ENCODE measurements around the gene ST3GAL2. TPM values are rescaled to one million over a fixed set of nuclear protein-coding genes. Genes with fewer than 3 reads are reported as not detected.
"Not testable (repeated sequence)": the region's sequence is repeated elsewhere in the genome, so short reads cannot be mapped to it uniquely, and the experiment has no call there.

The ST3GAL2 gene
- total RNA-seq, 1 experiment from 2014 or later: 13.6 TPM

DNA sequence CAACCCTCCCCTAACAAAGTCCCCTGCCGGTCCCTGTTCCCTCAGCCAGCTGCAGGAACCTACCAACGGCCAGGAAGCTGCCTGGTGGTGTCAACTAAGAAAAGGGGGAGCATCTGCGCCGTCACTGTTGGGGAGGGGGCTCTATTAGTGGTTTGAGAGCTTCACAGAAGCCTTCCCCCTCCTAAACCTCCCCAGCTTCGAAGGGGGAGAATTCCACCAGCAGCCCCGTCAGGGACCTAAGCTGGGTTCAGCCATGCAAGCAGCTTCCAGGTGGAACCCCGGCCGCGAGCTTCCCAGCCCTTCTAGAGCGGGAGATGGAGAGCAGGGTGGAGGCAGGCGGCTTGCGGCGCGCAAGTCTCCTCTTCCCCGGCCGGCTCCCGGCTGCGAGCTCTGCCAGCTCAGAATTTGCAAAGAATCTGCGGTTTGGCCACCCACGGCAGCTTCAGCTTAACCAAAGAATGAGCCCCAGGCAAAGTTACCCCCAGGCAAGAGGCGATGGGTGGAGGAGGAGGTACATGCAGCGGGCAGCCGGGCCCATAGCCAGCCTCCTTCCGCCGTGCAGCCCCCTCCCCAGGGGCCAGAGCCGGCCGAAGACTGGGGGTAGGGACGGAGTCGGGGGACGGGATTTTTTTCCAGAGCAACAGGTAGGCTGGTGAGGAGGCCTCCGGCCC is 58.5 kb downstream of the ST3GAL2 start:
- no peaks in the 10 kb centered on the region for H3K27me3 ChIP-seq
- DNase-seq: peak; percentile 86 to 89
- peak overlapping the region; percentile 80 for H3K27ac ChIP-seq
- H3K9me3 ChIP-seq (replicated peaks): no peaks in the 10 kb centered on the region
- peak overlapping the region; percentile 70 for H3K4me3 ChIP-seq
- H3K36me3 ChIP-seq: no peaks in the 10 kb centered on the region
- no peaks in the 10 kb centered on the region for H3K4me1 ChIP-seq

- no peak overlapping the region for H3K4me3 ChIP-seq
- H3K27me3 ChIP-seq: no peaks in the 10 kb centered on the region
- H3K27ac ChIP-seq: no peak overlapping the region
- H3K9me3 ChIP-seq (replicated peaks): no peaks in the 10 kb centered on the region
- DNase-seq: no peak
- no peaks in the 10 kb centered on the region for H3K36me3 ChIP-seq
- no peaks in the 10 kb centered on the region for H3K4me1 ChIP-seq
Measured at GRCh38 chr16:70378869-70379493, 59.9 kb downstream of the ST3GAL2 start.

DNA sequence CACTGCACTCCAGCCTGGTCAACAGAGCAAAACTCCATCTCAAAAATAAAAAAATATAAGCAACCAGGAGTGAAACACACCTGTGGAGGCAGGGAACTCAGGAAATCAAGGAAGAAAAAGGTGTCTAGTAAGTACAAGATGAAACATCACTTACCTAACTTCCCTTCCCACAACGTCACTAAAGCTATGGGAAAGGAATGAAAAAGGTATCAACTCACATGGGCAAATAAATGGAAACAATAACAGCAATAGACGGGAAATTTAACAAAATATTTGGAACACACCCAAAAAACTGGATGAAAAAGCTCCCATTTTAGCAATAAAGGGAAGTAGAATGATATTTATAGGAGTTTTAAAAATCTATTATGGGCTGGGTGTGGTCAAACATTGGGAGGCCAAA is 61.1 kb downstream of the ST3GAL2 start:
- no peak overlapping the region for H3K4me3 ChIP-seq

GRCh38 chr16:70375636-70376611 is 63.0 kb downstream of the ST3GAL2 start:
- Histone ChIP-seq H3K27ac (no peak overlapping the region), H3K36me3 (peaks cover 9% of the 10 kb centered on the region), H3K4me1 (no peaks in the 10 kb centered on the region), H3K27me3 (no peaks in the 10 kb centered on the region), H3K9me3 (replicated peaks) (no peaks in the 10 kb centered on the region), H3K4me3 (no peak overlapping the region)
- no peak for DNase-seq

More for the DNA sequence above, 61.1 kb downstream of the ST3GAL2 start:
- peaks cover 5% of the 10 kb centered on the region for H3K36me3 ChIP-seq
- H3K9me3 ChIP-seq (replicated peaks): no peaks in the 10 kb centered on the region
- no peak overlapping the region for H3K27ac ChIP-seq
- no peaks in the 10 kb centered on the region for H3K4me1 ChIP-seq
- no peaks in the 10 kb centered on the region for H3K27me3 ChIP-seq
- DNase-seq: no peak

DNA sequence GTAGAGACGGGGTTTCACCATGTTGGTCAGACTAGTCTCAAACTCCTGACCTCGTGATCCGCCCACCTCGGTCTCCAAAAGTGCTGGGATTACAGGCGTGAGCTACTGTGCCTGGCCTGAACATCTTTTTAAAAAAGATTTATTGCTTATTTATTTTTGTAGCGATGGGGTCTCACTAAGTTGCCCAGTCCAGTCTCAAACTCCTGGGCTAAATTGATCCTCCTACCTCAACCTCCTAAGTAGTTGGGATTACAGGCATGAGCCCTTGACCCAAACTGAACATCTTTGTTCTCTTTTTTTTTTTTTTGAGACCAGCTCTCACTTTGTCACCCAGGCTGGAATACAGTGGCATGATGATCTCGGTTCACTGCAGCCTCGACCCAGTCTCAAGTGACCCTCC is 64.7 kb downstream of the ST3GAL2 start:
- no peak for DNase-seq
- Histone ChIP-seq H3K4me3 (no peak overlapping the region), H3K4me1 (no peaks in the 10 kb centered on the region), H3K27me3 (no peaks in the 10 kb centered on the region), H3K9me3 (replicated peaks) (no peaks in the 10 kb centered on the region), H3K36me3 (peaks cover 9% of the 10 kb centered on the region), H3K27ac (no peak overlapping the region)

DNA sequence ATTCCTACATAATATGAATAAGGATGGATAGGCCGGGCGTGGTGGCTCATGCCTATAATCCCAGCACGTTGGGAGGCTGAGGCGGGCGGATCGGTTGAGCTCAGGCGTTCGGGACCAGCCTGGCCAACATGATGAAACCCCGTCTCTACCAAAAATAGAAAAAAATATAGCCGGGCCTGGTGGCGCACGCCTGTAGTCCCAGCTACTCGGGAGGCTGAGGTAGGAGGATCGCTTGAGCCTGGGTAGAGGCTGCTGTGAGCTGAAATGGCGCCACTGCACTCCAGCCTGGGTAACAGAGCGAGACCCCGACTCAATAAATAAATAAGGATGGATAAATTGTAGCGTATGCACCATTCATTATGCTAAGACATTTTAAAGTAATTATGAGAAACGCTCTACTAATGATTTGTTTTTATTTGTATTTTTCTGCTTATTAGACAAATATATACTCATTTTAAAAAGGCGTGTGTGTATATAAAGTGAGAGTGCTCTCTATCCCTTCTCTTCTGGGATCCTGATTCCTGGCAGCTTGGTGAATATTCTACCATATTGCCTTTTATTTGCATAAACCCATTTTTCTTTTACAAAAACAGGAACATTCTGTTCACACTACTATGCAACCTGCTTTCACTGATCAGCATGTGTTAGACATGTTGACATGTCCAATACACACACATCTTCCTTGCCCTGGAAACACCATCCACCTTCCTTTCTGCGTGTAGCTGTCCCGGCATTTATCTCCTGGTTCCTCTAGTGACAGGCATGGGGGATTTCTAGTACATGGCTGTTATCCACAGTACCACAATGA is 65.8 kb downstream of the ST3GAL2 start:
- Histone ChIP-seq H3K4me1 (no peaks in the 10 kb centered on the region), H3K27ac (no peak overlapping the region), H3K36me3 (peaks cover 9% of the 10 kb centered on the region), H3K4me3 (no peak overlapping the region), H3K9me3 (replicated peaks) (no peaks in the 10 kb centered on the region), H3K27me3 (no peaks in the 10 kb centered on the region)
- DNase-seq: no peak

DNA sequence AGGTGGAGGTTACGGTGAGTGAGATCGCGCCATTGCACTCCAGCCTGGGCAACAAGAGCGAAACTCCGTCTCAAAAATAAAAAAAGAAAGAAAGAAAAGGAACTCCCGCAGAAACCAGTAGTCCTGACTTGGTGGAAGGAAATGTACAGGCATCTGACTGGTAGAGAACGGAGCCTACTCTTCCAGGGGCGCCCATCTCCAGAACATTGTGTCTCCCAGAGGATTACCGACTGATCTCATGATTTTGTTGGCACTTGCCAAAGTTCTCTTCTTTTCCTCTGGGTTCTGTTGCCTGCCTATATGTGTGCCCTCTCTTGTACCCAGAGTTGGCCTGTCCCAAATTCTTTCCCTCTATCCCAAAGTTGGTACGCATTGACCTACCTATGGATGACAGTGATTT is 68.0 kb downstream of the ST3GAL2 start:
- DNase-seq: no peak
- no peaks in the 10 kb centered on the region for H3K4me1 ChIP-seq
- H3K27ac ChIP-seq: no peak overlapping the region
- H3K36me3 ChIP-seq: peaks cover 9% of the 10 kb centered on the region
- H3K9me3 ChIP-seq (replicated peaks): no peaks in the 10 kb centered on the region
- H3K27me3 ChIP-seq: no peaks in the 10 kb centered on the region
- no peak overlapping the region for H3K4me3 ChIP-seq

GRCh38 chr16:70370145-70370544 is 68.8 kb downstream of the ST3GAL2 start:
- H3K4me1 ChIP-seq; H3K27me3 ChIP-seq; H3K27ac ChIP-seq; H3K4me3 ChIP-seq; H3K36me3 ChIP-seq; H3K9me3 ChIP-seq (replicated peaks): not testable (repeated sequence)
- DNase-seq: peak in 1 of 2 experiments; percentile 8

DNA sequence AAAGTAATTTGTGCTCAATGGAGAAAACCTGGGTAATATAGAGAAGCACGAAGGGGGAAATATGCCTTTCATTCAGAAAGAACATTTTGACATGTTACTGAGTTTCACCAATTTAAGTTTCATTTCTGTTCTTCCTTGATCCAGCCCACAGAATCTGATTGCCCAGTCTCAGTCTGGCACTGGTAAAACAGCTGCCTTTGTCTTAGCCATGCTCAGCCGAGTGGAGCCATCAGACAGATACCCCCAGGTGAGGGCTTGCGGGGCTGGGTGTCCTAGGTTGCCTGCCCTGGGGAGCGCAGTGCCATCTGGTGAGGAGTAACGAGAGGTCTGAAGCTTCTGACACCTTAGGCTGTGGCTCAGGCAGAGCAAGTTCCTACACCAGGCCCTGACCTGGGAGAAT is 74.5 kb downstream of the ST3GAL2 start:
- H3K36me3 ChIP-seq: peaks cover 16% of the 10 kb centered on the region
- no peak for DNase-seq
- H3K4me1 ChIP-seq: no peaks in the 10 kb centered on the region
- no peak overlapping the region for H3K4me3 ChIP-seq
- H3K9me3 ChIP-seq (replicated peaks): no peaks in the 10 kb centered on the region
- no peaks in the 10 kb centered on the region for H3K27me3 ChIP-seq
- H3K27ac ChIP-seq: no peak overlapping the region

GRCh38 chr16:70359552-70359951 is 79.3 kb downstream of the ST3GAL2 start:
- Histone ChIP-seq H3K4me3 (no peak overlapping the region), H3K27me3 (no peaks in the 10 kb centered on the region), H3K27ac (no peak overlapping the region), H3K9me3 (replicated peaks) (no peaks in the 10 kb centered on the region), H3K4me1 (no peaks in the 10 kb centered on the region), H3K36me3 (peaks cover 26% of the 10 kb centered on the region)
- no peak for DNase-seq

DNA sequence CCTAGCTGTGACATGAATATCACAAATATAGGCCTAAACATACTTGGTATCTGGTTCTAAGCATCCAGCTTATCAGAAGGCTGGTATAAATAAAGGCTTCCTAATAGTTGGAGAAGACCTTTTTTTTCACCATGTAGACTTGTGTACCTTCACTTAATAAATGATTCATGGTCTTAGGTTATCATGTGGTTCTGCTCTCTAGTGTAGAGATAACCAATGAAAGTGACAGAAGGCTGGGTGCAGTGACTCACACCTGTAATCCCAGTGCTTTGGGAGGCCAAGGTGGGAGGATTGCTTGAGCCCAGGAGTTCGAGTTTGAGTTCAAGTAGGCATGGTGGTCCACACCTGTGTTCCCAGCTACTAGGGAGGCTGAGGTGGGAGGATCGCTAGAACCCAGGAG is 89.1 kb downstream of the ST3GAL2 start:
- no peak overlapping the region for H3K4me3 ChIP-seq
- DNase-seq: no peak
- peaks cover 3% of the 10 kb centered on the region; the same call in 1 of the 2 replicates for H3K36me3 ChIP-seq
- H3K27me3 ChIP-seq: no peaks in the 10 kb centered on the region
- H3K4me1 ChIP-seq: no peaks in the 10 kb centered on the region
- no peaks in the 10 kb centered on the region for H3K9me3 ChIP-seq (replicated peaks)
- no peak overlapping the region for H3K27ac ChIP-seq

- no peaks in the 10 kb centered on the region for H3K4me1 ChIP-seq
- H3K27ac ChIP-seq: no peak overlapping the region
- H3K36me3 ChIP-seq: peaks cover 3% of the 10 kb centered on the region; the same call in 1 of the 2 replicates
- no peak for DNase-seq
- H3K4me3 ChIP-seq: no peak overlapping the region
- H3K27me3 ChIP-seq: no peaks in the 10 kb centered on the region
- no peaks in the 10 kb centered on the region for H3K9me3 ChIP-seq (replicated peaks)
Measured at GRCh38 chr16:70348991-70349390, 89.9 kb downstream of the ST3GAL2 start.

GRCh38 chr16:70345840-70346239 is 93.1 kb downstream of the ST3GAL2 start:
- no peaks in the 10 kb centered on the region for H3K4me1 ChIP-seq
- no peaks in the 10 kb centered on the region for H3K27me3 ChIP-seq
- peak overlapping the region; percentile 73 for H3K4me3 ChIP-seq
- DNase-seq: no peak
- H3K27ac ChIP-seq: peak overlapping the region; percentile 61
- H3K9me3 ChIP-seq (replicated peaks): no peaks in the 10 kb centered on the region
- no peaks in the 10 kb centered on the region for H3K36me3 ChIP-seq

DNA sequence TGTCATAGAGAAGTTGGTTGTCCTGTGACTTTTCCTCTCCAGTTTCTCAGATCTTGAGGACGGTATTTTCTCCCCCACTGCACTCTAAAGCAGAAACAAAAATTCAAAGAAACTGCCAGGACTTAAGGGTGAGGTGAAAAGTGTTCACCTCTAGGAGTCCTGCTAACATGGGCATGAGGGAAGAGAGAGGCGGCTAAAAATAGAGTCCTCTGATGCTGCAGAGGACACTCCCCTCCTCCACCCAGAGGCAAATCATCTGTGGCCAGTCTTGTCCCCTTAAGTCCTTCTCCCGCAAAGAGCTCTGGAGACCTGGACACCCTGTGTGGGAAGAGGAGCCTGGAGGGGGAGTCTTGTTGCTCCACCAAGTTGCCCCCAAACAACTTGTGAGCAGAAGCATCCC is 96.9 kb downstream of the ST3GAL2 start:
- Histone ChIP-seq H3K9me3 (replicated peaks) (no peaks in the 10 kb centered on the region), H3K27ac (no peak overlapping the region), H3K4me1 (no peaks in the 10 kb centered on the region), H3K4me3 (no peak overlapping the region), H3K36me3 (no peaks in the 10 kb centered on the region), H3K27me3 (no peaks in the 10 kb centered on the region)
- DNase-seq: no peak
